D721Med (cell line): ENCODE results near the gene FCHO1.

ENCODE experiments used
- DNase-seq: peaks from one replicate; pipeline ENCODE4 v3.0.0; 2011; ENCODE audit warnings: low spot score; ENCODE audit not compliant: insufficient read length
- FAIRE-seq: peaks from 2 replicates; lab custom pipeline; 2011; peaks lifted over from hg19 to GRCh38; lab: Jason Lieb, UNC
- CTCF ChIP-seq: IDR thresholded peaks from 2 replicates; pipeline ENCODE4 v1.5.1; 2012; ENCODE audit warnings: mild to moderate bottlenecking, control low read depth; ENCODE audit not compliant: insufficient read depth; ENCODE audit errors: missing control alignments

FCHO1 gene

GRCh38 chr19:17724655-17725054, 26.6 kb upstream of the FCHO1 start:
- no peak for FAIRE-seq
- no peak for TF ChIP-seq CTCF

GRCh38 chr19:17725422-17726078, 25.7 kb upstream of the FCHO1 start:
- peak; percentile 44 for TF ChIP-seq CTCF
- no peak for FAIRE-seq

More at GRCh38 chr19:17724655-17725054, 26.6 kb upstream of the FCHO1 start:
- DNase-seq = no peak

GRCh38 chr19:17726136-17726741, 25.0 kb upstream of the FCHO1 start:
- no peak for TF ChIP-seq CTCF
- FAIRE-seq (no peak), DNase-seq (no peak)

More at GRCh38 chr19:17725422-17726078, 25.7 kb upstream of the FCHO1 start:
- no peak for DNase-seq

- FAIRE-seq (no peak), DNase-seq (no peak)
Measured at GRCh38 chr19:17726964-17727773, 24.1 kb upstream of the FCHO1 start.

GRCh38 chr19:17727843-17728242, 23.4 kb upstream of the FCHO1 start:
- FAIRE-seq = no peak
- TF ChIP-seq CTCF = no peak

More at GRCh38 chr19:17726964-17727773, 24.1 kb upstream of the FCHO1 start:
- TF ChIP-seq CTCF = no peak

GRCh38 chr19:17733127-17733526, 18.1 kb upstream of the FCHO1 start:
- no peak for TF ChIP-seq CTCF
- no peak for DNase-seq
- no peak for FAIRE-seq

More at GRCh38 chr19:17727843-17728242, 23.4 kb upstream of the FCHO1 start:
- no peak for DNase-seq
